ENCODE results near the gene AFF3. TPM values are rescaled to one million over a fixed set of nuclear protein-coding genes. Genes with fewer than 3 reads are reported as not detected.

AFF3 gene
- total and polyA plus RNA-seq, 2 of the 4 experiments (the other 2 are of a cell fraction): 12.9 to 14.3 TPM

DNA sequence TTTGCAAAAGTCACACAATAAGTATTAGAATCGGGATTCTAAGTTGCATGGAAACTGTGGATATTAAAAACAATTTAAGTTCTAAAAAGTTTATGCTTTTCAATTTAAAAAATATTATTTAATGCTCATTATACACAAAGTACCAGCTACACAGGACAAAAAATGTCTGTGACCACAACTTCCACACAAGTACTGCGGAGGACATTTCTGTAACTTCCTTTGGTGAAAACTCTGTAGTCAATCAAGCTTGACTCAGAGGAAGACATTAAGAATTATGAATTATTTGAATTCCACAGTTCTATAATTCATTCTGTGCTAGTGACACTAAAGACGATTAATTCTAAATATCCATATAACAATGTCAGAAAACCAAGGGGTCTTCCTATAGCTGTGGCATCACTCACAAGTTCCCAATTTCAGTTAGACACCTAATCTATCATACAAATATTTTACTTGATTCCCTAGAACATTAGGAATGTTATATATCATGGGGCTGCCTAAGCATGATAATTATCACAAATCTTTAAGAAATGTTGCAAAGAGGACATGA, 120.5 kb downstream of the AFF3 start:
- Histone ChIP-seq H4K8ac (ENCODE audit: low read depth in 2 of 2, low read length in 2 of 2) (no peak overlapping the region; a peak in 1 of 4 replicates), H4K5ac (ENCODE audit: low read depth, low read length) (no peak overlapping the region), H4K91ac (ENCODE audit: insufficient read depth, low read depth, low read length) (no peak overlapping the region), H4K20me1 (ENCODE audit: insufficient read depth, low read length) (no peaks in the 10 kb centered on the region), H3K4me2 (ENCODE audit: low read depth, low read length) (no peak overlapping the region), H3K56ac (ENCODE audit: extremely low read depth, insufficient read depth, low read length) (no peak overlapping the region), H2BK20ac (ENCODE audit: low read depth, low read length) (no peak overlapping the region), H2AK5ac (ENCODE audit: low read depth, low read length) (no peak overlapping the region), H3K18ac (ENCODE audit: low read depth, low read length) (no peak overlapping the region), H2AK9ac (replicated peaks; ENCODE audit: low read depth, low read length, poor library complexity) (no peak overlapping the region), H3K9me3 (ENCODE audit: control insufficient read depth, insufficient read depth, low read length) (no peaks in the 10 kb centered on the region), H3K4me3 (ENCODE audit: insufficient read depth, low read depth, low read length) (no peak overlapping the region), H2AFZ (replicated peaks; ENCODE audit: low read length, poor library complexity) (no peak overlapping the region), H3K36me3 (ENCODE audit: control insufficient read depth, insufficient read depth, low read length) (peaks cover under 1% of the 10 kb centered on the region; the same call in 1 of the 2 replicates), H3K27ac (ENCODE audit: insufficient read depth, low read length) (no peak overlapping the region), H3K27me3 (ENCODE audit: control insufficient read depth, insufficient read depth, low read length) (no peaks in the 10 kb centered on the region), H2BK15ac (ENCODE audit: low read depth, low read length) (no peak overlapping the region), H3K9ac (ENCODE audit: low read depth, low read length) (no peak overlapping the region), H3K4me1 (ENCODE audit: control insufficient read depth, insufficient read depth, low read length) (peaks cover 9% of the 10 kb centered on the region), H3K14ac (replicated peaks; ENCODE audit: low read depth, low read length) (no peak overlapping the region), H3K4ac (ENCODE audit: low read depth, low read length) (no peak overlapping the region), H2BK120ac (ENCODE audit: low read depth, low read length) (no peak overlapping the region), H3K79me1 (ENCODE audit: low read depth in 1 of 2, low read length in 2 of 2) (peaks cover 33 to 53% of the 10 kb centered on the region in 2 experiments), H3K9me1 (ENCODE audit: insufficient read depth, low read length) (peaks cover 10% of the 10 kb centered on the region), H3K23ac (ENCODE audit: low read depth, low read length) (no peak overlapping the region), H2BK5ac (ENCODE audit: low read depth, low read length, poor library complexity, severe bottlenecking) (no peak overlapping the region)
- ChIA-PET POLR2A (ENCODE audit: unreplicated experiment) (no interaction called here), CTCF (no interaction called here)
- ATAC-seq (ENCODE audit: low read depth): no peak
- in situ Hi-C loops (cut with MboI; ENCODE audit: low sequenced_read_pairs) (no loop called here), dilution Hi-C loops (cut with HindIII; ENCODE audit: low sequenced_read_pairs, unreplicated experiment) (no loop called here), intact Hi-C loops (cut with micrococcal nuclease) (no loop called here)
- DNase-seq: no peak
- TF ChIP-seq FOS (IDR thresholded peaks at IDR 0.05; ENCODE audit: low read depth, low read length) (no peak), MAFK (IDR thresholded peaks at IDR 0.05; ENCODE audit: low read depth, low read length) (no peak), MXI1 (IDR thresholded peaks at IDR 0.05; ENCODE audit: borderline replicate concordance, low read depth, low read length) (no peak), RFX5 (IDR thresholded peaks at IDR 0.05; ENCODE audit: low read depth, low read length) (no peak), CEBPB (IDR thresholded peaks at IDR 0.05; ENCODE audit: low read depth, low read length) (no peak), RAD21 (IDR thresholded peaks at IDR 0.05; ENCODE audit: low read length) (no peak), MAZ (IDR thresholded peaks at IDR 0.05; ENCODE audit: borderline replicate concordance, low read depth, low read length) (no peak), RCOR1 (IDR thresholded peaks at IDR 0.05; ENCODE audit: insufficient replicate concordance, low read length) (no peak), SMC3 (IDR thresholded peaks at IDR 0.05; ENCODE audit: low read depth, low read length) (no peak), CHD1 (IDR thresholded peaks at IDR 0.05; ENCODE audit: low read depth, low read length) (no peak), POLR2A (IDR thresholded peaks at IDR 0.05; ENCODE audit: low read depth, low read length) (no peak)
- TF ChIP-seq, protein P1, sequence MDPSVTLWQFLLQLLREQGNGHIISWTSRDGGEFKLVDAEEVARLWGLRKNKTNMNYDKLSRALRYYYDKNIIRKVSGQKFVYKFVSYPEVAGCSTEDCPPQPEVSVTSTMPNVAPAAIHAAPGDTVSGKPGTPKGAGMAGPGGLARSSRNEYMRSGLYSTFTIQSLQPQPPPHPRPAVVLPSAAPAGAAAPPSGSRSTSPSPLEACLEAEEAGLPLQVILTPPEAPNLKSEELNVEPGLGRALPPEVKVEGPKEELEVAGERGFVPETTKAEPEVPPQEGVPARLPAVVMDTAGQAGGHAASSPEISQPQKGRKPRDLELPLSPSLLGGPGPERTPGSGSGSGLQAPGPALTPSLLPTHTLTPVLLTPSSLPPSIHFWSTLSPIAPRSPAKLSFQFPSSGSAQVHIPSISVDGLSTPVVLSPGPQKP (IDR thresholded peaks at IDR 0.05; ENCODE audit: borderline replicate concordance, low read depth, low read length): no peak
- TF ChIP-seq, protein P2, sequence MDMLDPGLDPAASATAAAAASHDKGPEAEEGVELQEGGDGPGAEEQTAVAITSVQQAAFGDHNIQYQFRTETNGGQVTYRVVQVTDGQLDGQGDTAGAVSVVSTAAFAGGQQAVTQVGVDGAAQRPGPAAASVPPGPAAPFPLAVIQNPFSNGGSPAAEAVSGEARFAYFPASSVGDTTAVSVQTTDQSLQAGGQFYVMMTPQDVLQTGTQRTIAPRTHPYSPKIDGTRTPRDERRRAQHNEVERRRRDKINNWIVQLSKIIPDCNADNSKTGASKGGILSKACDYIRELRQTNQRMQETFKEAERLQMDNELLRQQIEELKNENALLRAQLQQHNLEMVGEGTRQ (IDR thresholded peaks at IDR 0.05; ENCODE audit: low read depth, low read length): no peak
- WGBS, 2 experiments (ENCODE audit: extremely low coverage in 2 of 2, insufficient read length in 1 of 2): 86% methylated on average over 1 of the region's 3 CpGs; no CpG with 5 or more reads in 1 of the 2 experiments
- no TSS peak for BruUV-seq (replicated peaks)

Measured in IMR-90 (cell line).